Measurements from ENCODE around the gene GIPC1.
"Not testable (repeated sequence)": the region's sequence is repeated elsewhere in the genome, so short reads cannot be mapped to it uniquely, and the experiment has no call there.

GIPC1 gene

GRCh38 chr19:14496029-14496833 is at the start of gene GIPC1:
TSS of gene GIPC1 (minus strand) at chr19:14496127. CDS start at chr19:14482976, 13,151 bp downstream.
- peak; percentile 98 for DNase-seq

DNA sequence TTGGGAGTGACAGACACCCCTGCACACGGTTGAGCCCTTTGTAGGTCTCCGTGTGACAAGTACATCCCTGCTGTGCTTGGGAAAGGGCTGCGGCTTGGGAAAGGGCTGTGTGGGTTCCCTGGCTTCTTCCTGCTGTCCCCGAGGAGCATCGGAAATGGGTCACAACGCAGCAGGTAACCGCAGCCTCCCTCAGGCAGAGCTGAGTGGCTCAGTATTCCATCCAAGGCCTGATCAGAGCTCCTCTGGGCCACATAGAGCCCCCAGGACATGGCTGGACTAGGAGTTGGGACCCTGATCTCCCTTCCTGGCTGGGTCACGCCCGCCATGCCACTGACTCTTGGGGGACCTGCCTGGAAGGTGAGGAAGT is 49.8 kb upstream of the GIPC1 start:
- no peak for DNase-seq

GRCh38 chr19:14544977-14545715 is 49.2 kb upstream of the GIPC1 start:
- DNase-seq: no peak

GRCh38 chr19:14544047-14544446 is 48.1 kb upstream of the GIPC1 start:
- no peak for DNase-seq

DNA sequence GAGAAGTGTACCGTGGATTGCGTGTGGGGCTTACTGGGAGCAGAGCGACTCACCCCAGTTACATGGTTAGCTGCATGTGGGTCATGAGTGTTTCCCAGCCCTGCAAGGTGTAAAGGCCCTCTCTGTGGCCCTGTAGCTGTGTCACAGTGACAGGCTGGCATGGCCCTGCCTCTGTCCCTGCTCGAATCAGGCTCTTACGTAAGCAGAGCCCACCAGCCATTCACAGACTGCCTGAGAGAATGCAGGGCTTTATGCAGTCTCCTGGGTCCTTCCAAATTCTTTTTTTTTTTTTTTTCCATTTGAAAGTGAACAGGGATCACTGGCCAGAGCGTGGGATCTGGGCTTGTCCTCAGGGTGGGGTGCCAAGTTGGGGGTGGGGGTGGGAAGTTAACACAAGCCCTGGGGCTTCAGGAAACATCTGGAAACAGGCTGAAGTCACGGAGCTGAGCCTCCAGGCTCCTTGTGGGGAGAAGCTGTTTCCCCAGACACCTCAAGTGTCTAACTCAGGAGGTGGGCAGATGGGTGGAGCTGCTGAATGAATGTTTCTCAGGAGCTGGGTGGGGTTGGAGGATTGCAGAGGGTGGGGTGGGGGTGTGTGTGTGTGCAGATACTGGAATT is 46.9 kb upstream of the GIPC1 start:
- DNase-seq: no peak

DNA sequence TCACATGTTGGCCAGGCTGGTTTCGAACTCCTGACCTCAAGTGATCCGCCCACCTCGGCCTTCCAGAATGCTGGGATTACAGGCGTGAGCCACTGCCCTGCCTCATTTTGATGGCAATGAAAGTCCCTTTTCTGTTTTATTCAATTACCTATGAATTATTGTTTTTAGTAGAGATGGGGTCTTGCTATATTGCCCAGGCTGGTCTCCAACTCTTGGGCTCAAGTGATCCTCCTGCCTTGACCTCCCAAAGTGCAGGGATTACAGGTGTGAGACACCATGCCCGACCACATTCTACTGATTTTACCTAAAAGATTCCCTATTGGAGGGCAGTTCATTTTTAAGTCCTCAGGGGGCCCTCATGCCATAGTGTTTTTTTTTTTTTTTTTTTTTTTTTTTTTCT is 46.1 kb upstream of the GIPC1 start:
- DNase-seq: not testable (repeated sequence)

DNA sequence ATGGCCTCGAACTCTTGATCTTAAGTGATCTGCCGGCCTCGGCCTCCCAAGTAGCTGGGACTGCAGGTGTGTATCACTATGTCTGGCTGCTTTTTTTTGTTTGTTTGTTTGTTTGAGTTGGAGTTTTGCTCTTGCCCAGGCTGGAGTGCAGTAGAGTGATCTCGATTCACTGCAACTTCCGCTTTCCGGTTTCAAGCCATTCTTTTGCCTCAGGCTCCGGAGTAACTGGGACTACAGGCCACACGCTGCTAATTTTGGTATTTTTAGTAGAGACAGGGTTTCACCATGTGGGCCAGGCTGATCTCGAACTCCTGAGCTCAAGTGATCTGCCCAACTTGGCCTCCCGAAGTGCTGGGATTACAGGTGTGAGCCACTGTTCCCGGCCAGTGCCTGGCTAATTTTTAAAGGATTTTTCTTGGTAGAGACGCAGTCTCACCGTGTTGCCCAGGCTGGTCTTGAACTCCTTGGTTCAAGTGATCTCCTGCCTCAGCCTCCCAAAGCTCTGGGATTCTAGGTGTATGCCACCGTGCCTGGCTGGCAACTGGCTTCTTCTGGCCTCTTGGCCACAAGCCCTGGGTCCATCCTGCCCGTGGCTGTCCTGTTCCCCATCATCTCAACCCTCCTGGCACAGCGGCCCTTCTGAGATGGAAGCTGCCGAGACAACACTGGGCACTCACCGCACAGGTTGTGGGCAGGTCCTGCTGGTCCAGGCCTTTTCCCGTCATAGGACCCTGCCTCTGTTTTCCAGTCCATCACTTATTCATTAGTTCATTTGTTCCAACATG is 45.0 kb upstream of the GIPC1 start:
- no peak for DNase-seq

DNA sequence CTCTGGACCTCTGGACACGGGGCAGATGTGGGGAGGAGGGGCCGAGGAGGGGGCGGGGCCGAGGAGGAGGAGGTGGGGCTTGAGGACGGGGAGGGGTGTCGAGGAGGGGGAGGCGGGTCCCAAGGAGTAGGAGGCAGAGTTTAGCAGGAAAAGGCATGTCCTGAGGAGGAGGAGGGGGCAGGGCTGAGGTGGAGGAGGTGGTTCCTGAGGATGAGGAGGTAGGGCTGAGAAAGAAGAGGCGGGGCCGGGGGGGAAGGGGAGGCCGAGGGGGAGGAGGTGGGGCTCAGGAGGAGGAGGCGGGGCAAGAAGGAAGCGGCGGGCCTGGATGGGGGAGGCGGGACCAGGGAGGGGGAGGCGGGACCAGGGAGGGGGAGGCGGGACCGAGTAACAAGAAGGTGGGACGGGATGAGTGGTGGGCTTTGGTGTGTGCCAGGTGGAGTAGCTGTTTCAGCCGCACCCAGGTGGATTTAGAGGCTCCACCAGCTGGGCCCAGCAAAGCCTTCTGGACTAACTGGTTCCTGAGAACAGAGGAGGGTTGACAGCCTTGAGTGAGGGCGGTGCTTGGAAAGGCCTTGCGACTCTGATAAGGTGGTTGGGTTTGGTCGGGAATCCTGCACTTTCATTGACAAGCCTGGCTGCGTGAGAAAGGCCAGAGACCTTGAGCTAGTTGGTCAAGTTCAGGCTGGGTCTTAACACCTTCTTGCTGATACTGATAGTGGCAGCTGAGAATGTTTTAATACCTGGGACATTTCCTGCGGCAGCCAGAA is 41.2 kb upstream of the GIPC1 start:
- DNase-seq: no peak

GRCh38 chr19:14533450-14533849 is 37.5 kb upstream of the GIPC1 start:
- no peak for DNase-seq

DNA sequence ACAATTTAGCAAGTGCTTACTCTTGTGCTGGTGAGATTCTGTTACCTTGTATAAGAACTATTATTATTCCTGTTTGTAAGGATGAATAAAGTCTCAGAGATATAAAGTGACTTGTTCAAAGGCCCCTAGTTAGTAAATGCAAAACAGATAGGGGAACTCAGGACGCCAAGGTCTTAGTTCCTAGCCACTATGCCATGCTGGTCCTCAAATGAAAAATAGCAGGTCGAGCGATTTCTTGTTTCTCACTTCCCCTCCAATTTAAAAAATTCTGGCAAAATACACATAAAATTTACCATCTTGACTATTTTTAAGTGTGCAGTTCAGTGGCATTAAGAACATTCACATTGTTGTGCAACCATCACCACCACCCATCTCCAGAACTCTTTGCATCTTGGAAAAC is 34.6 kb upstream of the GIPC1 start:
- DNase-seq: no peak

- peak; percentile 61 for DNase-seq
Observed at GRCh38 chr19:14530005-14530348, 34.0 kb upstream of the GIPC1 start.

DNA sequence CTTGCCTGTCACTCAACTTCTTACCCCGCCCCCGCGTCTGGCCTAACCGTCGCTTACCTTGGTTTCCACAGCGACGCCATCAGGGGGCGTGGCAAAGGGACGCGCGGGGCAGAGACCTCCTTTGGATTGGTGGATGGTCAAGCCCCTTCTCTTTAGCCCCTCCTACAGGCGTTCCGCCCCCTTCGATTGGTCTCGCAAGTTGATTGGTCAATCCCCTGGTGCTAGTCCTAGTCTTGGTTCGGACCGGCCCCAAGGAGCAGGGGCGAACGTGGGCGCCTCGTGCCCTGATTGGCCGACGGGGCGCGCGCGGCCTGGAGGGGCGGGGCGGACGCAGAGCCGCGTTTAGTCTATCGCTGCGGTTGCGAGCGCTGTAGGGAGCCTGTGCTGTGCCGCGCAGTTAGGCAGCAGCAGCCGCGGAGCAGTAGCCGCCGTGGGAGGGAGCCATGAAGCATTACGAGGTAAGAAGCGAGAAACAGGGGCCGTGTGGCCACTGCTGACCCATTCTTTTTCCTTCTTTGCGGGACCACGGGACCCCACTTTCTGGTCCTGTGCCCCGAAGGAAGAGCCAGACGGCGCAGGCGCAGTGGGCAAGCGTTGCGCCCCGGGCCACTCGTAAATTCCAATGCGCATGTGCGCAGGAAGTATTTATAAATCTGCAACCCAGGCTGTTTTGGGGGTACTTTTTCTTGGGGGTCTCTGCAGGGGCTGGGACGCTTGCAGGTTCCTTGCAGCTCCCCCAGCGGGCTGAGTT is 33.5 kb upstream of the GIPC1 start, which contains the start of gene TECR:
Gene TECR (plus strand): TSS at position 341 of the 751 bp plus-strand sequence. CDS start 103 bp downstream, at position 444.
- peak; percentile 99 for DNase-seq

GRCh38 chr19:14528419-14529253 is 32.7 kb upstream of the GIPC1 start:
- no peak for DNase-seq

GRCh38 chr19:14526423-14526822 is 30.5 kb upstream of the GIPC1 start:
- DNase-seq: no peak

DNA sequence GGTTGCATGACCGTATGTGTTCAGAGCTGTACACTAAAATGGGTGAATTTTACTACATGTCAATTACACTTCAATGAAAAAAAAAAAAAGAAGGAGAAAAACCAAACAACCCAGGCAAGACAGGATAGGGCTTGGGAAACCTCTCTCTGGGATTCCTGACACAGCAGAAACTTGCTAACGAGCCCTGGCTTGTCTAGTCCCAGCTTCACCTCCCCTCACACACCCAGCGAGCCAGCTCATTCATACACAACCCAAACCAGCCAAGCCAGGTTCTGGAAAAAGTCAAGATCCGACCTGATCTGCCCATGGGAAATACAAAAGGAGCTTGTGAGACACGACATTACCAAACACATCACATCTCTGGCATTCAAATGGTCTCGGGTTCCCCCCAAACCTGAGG is 29.8 kb upstream of the GIPC1 start:
- DNase-seq: no peak

GRCh38 chr19:14520543-14520942 is 24.6 kb upstream of the GIPC1 start:
- DNase-seq: no peak

DNA sequence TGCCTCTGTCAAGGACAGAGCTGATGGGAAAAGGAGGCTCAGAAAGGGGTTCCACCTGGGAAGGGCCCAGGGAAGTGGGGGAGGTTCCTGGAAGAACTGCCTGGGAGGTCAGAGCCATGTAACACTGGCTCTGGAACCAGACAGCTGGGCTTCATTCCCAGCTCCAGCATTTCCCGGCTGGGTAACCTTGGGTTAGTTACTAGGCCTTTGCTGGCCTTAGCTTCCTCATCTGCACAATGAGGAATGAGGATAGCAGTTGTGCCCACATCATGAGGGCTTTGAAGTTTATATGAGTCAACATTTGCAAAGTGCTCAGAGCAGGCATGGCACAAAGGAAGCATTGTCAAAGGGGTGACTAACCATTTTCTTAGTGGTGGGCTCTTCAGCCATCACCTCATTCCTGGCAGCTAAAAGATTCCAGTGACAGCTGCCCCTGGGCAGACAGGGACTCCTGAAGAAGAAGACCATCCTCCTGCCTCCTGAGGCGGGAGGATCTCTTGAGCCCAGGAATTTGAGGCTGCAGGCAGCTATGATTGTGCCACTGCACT is 24.0 kb upstream of the GIPC1 start:
- DNase-seq: peak; percentile 86

DNA sequence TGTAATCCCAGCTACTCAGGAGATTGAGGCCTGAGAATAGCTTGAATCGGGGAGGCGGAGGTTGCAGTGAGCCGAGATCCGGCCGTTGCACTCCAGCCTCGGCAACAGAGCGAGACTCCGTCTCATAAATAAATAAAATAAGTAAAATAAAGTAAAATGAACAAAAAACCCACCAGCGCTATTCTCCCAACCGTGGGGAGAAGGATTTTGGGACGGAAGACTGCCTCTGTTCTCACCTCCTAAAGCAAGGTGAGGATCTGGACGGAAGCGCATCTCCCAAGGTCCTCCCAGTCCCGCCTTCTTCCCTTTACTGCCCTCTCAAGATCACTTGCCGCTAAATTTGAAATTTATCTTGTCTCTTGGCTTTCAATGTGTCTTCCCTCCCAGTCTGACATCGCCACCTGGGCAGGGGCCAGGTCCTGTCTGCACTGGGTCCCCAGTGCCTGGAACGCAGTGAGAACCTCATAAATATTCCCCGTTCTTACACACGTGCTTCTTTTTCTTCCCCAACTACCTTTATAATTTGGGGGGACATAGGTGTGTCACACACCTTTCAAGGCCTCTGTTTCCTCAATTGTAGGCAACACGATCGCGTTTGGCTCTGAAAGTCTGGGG is 23.4 kb upstream of the GIPC1 start:
- DNase-seq: no peak

DNA sequence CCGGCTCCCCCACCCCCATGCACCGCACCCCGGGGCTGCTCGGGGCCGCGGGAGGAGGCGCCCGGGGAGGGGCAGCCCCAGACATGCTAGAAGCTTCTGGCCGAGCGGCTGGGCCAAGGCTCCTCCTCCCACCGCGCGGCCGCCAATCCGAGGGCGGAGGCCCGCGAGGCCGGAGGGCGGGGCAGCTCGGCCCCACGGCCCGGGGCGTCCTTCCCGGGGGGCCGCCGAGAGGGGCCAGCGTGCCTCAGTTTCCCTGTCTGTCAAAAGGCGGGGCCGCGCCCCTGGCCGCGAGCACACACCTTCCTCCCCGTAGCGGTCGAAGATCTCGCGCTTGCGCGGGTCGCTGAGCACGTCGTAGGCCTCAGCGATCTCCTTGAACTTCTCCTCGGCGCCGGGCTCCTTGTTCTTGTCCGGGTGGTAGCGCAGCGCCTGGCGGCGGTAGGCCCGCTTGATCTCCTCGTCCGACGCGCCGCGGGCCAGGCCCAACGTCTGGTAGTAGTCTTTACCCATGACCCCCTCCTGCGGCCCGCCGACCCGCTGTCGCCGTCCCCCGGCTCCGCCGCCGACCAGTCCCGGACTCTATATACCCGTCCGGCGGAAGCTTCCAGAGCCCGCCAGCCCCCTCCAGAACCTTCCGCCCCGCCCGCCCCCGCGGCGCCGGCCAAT is 22.0 kb upstream of the GIPC1 start, which contains the start of gene DNAJB1:
Gene DNAJB1 (minus strand): TSS at position 558 of the 666 bp plus-strand sequence. CDS start 48 bp downstream, at position 510.
- peak; percentile 75 for DNase-seq
